ENCODE measurements around the gene VPS26C.
"Not testable (repeated sequence)": the region's sequence is repeated elsewhere in the genome, so short reads cannot be mapped to it uniquely, and the experiment has no call there.

The VPS26C gene

GRCh38 chr21:37281993-37282392 lies 14.9 kb upstream of the VPS26C start:
- no peak for TF ChIP-seq CTCF (IDR thresholded peaks at IDR 0.05; ENCODE audit: insufficient read depth, low read depth, low read length, missing control alignments)
- DNase-seq (ENCODE audit: low read depth), result peak; percentile 29
- H3K4me3 ChIP-seq (ENCODE audit: low read length), result no peak overlapping the region

- no peak overlapping the region for H3K4me3 ChIP-seq (ENCODE audit: low read length)
- no peak for DNase-seq (ENCODE audit: low read depth)
Measured at GRCh38 chr21:37281579-37281978, 14.4 kb upstream of the VPS26C start.

GRCh38 chr21:37279271-37279670 lies 12.1 kb upstream of the VPS26C start:
- not testable (repeated sequence) for H3K4me3 ChIP-seq (ENCODE audit: low read length); DNase-seq (ENCODE audit: low read depth)

More at GRCh38 chr21:37281579-37281978, 14.4 kb upstream of the VPS26C start:
- TF ChIP-seq CTCF (IDR thresholded peaks at IDR 0.05; ENCODE audit: insufficient read depth, low read depth, low read length, missing control alignments), result no peak

GRCh38 chr21:37278199-37278598 lies 11.1 kb upstream of the VPS26C start:
- TF ChIP-seq CTCF (IDR thresholded peaks at IDR 0.05; ENCODE audit: insufficient read depth, low read depth, low read length, missing control alignments), result no peak
- no peak for DNase-seq (ENCODE audit: low read depth)
- no peak overlapping the region for H3K4me3 ChIP-seq (ENCODE audit: low read length)

GRCh38 chr21:37276377-37276776 lies 9.2 kb upstream of the VPS26C start:
- H3K4me3 ChIP-seq (ENCODE audit: low read length), result no peak overlapping the region
- no peak for TF ChIP-seq CTCF (IDR thresholded peaks at IDR 0.05; ENCODE audit: insufficient read depth, low read depth, low read length, missing control alignments)
- DNase-seq (ENCODE audit: low read depth), result no peak

GRCh38 chr21:37273911-37274690 lies 7.0 kb upstream of the VPS26C start:
- TF ChIP-seq CTCF (IDR thresholded peaks at IDR 0.05; ENCODE audit: insufficient read depth, low read depth, low read length, missing control alignments), result no peak
- no peak for DNase-seq (ENCODE audit: low read depth)
- no peak overlapping the region for H3K4me3 ChIP-seq (ENCODE audit: low read length)

- no peak for TF ChIP-seq CTCF (IDR thresholded peaks at IDR 0.05; ENCODE audit: insufficient read depth, low read depth, low read length, missing control alignments)
- no peak overlapping the region for H3K4me3 ChIP-seq (ENCODE audit: low read length)
- DNase-seq (ENCODE audit: low read depth), result no peak
Measured at GRCh38 chr21:37273440-37273839, 6.3 kb upstream of the VPS26C start.

Data from epithelial cell of esophagus (primary cell).